HepG2 (cell line): ENCODE results near the gene INHBC. TPM values are rescaled to one million over a fixed set of nuclear protein-coding genes. Genes with fewer than 3 reads are reported as not detected.

Experiments
- AKAP8 ChIP-seq: sonication (generic); formaldehyde crosslinking; IDR thresholded peaks from 2 replicates; pipeline ENCODE4 v1.5.1; 2020; ENCODE audit warnings: mild to moderate bottlenecking, missing genetic modification reagents
- BCL6 ChIP-seq: IDR thresholded peaks from 2 replicates; pipeline ENCODE4 v1.6.1; 2016; ENCODE audit warnings: missing genetic modification reagents, missing compliant biosample characterization
- BORCS8-MEF2B ChIP-seq: sonication (generic); formaldehyde crosslinking; IDR thresholded peaks from 2 replicates; pipeline ENCODE4 v1.8.0; 2022; ENCODE audit warnings: mild to moderate bottlenecking, missing genetic modification reagents
- DPF2 ChIP-seq: sonication (generic); formaldehyde crosslinking; IDR thresholded peaks from 2 replicates; pipeline ENCODE4 v1.4.0; 2020; ENCODE audit warnings: mild to moderate bottlenecking, low read depth, missing genetic modification reagents, borderline replicate concordance
- FOSL2 ChIP-seq: sonication (generic); formaldehyde crosslinking; IDR thresholded peaks from 2 replicates; pipeline ENCODE4 v1.4.0; 2020; ENCODE audit warnings: missing genetic modification reagents
- GATAD2A ChIP-seq: IDR thresholded peaks from 2 replicates; pipeline ENCODE4 v1.6.1; 2016
- GPBP1L1 ChIP-seq: sonication (generic); formaldehyde crosslinking; IDR thresholded peaks from 2 replicates; pipeline ENCODE4 v1.5.0; 2020; ENCODE audit warnings: mild to moderate bottlenecking, missing genetic modification reagents
- HOXA5 ChIP-seq: sonication (generic); formaldehyde crosslinking; IDR thresholded peaks from 2 replicates; pipeline ENCODE4 v1.4.0; 2020; ENCODE audit warnings: missing genetic modification reagents
- IKZF4 ChIP-seq: sonication (generic); formaldehyde crosslinking; IDR thresholded peaks from 2 replicates; pipeline ENCODE4 v1.5.1; 2020; ENCODE audit warnings: borderline replicate concordance, mild to moderate bottlenecking, low read depth, missing genetic modification reagents; ENCODE audit errors: not compliant biosample characterization
- KLF16 ChIP-seq, 2 experiments: sonication (generic) in 1 of 2; formaldehyde crosslinking in 1 of 2; IDR thresholded peaks; 2 replicates each; pipeline versions ENCODE4 v1.6.1 to v1.8.0; 2016 to 2023; ENCODE audit warnings: missing genetic modification reagents in 2 of 2, missing compliant biosample characterization in 1 of 2
- NAIF1 ChIP-seq: sonication (generic); formaldehyde crosslinking; IDR thresholded peaks from 2 replicates; pipeline ENCODE4 v1.5.0; 2020; ENCODE audit warnings: mild to moderate bottlenecking, missing genetic modification reagents, borderline replicate concordance
- NFKB2 ChIP-seq: sonication (generic); formaldehyde crosslinking; IDR thresholded peaks from 2 replicates; pipeline ENCODE4 v1.4.0; 2020; ENCODE audit warnings: missing genetic modification reagents, borderline replicate concordance
- NPAS2 ChIP-seq: sonication (generic); formaldehyde crosslinking; IDR thresholded peaks from 2 replicates; pipeline ENCODE4 v1.8.0; 2022; ENCODE audit warnings: mild to moderate bottlenecking, missing genetic modification reagents, borderline replicate concordance
- NR2F6 ChIP-seq, 2 experiments: IDR thresholded peaks; 2 replicates each; pipeline ENCODE4 v1.6.1; 2016; ENCODE audit warnings: antibody characterized with exemption in 1 of 2, mild to moderate bottlenecking in 1 of 2
- PPARG ChIP-seq: conservative IDR thresholded peaks from 2 replicates; pipeline ENCODE4 v1.6.1; 2016; ENCODE audit warnings: missing biosample characterization, missing genetic modification reagents
- RELA ChIP-seq: sonication (generic); formaldehyde crosslinking; IDR thresholded peaks from 2 replicates; pipeline ENCODE4 v1.4.0; 2020; ENCODE audit warnings: missing genetic modification reagents
- REPIN1 ChIP-seq: sonication (generic); formaldehyde crosslinking; IDR thresholded peaks from 2 replicates; pipeline ENCODE4 v1.8.0; 2022; ENCODE audit warnings: missing genetic modification reagents, low read depth, mild to moderate bottlenecking, borderline replicate concordance
- TARDBP ChIP-seq: sonication (generic); formaldehyde crosslinking; IDR thresholded peaks from 2 replicates; pipeline ENCODE4 v1.8.0; 2022; ENCODE audit warnings: mild to moderate bottlenecking, missing genetic modification reagents
- ZNF224 ChIP-seq: sonication (generic); formaldehyde crosslinking; IDR thresholded peaks from 2 replicates; pipeline ENCODE4 v1.5.0; 2020; ENCODE audit warnings: mild to moderate bottlenecking, missing genetic modification reagents
- ZNF431 ChIP-seq: sonication (generic); formaldehyde crosslinking; IDR thresholded peaks from 2 replicates; pipeline ENCODE4 v1.9.0; 2022; ENCODE audit warnings: missing genetic modification reagents, low read depth, mild to moderate bottlenecking, borderline replicate concordance
- ZNF564 ChIP-seq: sonication (generic); formaldehyde crosslinking; IDR thresholded peaks from 2 replicates; pipeline ENCODE4 v1.8.1; 2023; ENCODE audit warnings: mild to moderate bottlenecking, missing genetic modification reagents
- ZNF577 ChIP-seq: sonication (generic); formaldehyde crosslinking; IDR thresholded peaks from 2 replicates; pipeline ENCODE4 v1.4.0; 2020; ENCODE audit warnings: mild to moderate bottlenecking, low read depth, missing genetic modification reagents, borderline replicate concordance
- ZNF83 ChIP-seq: sonication (generic); formaldehyde crosslinking; IDR thresholded peaks from 2 replicates; pipeline ENCODE4 v1.4.0; 2020; ENCODE audit warnings: missing genetic modification reagents, mild to moderate bottlenecking, borderline replicate concordance
- ZNF850 ChIP-seq: sonication (generic); formaldehyde crosslinking; conservative IDR thresholded peaks from 2 replicates; pipeline ENCODE4 v1.9.0; 2021; ENCODE audit warnings: mild to moderate bottlenecking, missing genetic modification reagents
- ZNF879 ChIP-seq: sonication (generic); formaldehyde crosslinking; IDR thresholded peaks from 2 replicates; pipeline ENCODE4 v1.8.1; 2023; ENCODE audit warnings: missing genetic modification reagents
- polyA plus RNA-seq, 8 experiments: library from polyadenylated mRNA; depleted of rRNA in 3 of 8; stranded (reverse) in 7 of 8; unstranded in 1 of 8; fragments of >200 nt; fragmentation: Illumina TruSeq in 4 of 8; extraction: Trizol in 4 of 8; gene quantifications; 2 replicates each; pipeline versions ENCODE4 v1.2.1 to v1.2.3, GENCODE V29; 2011 to 2016; ENCODE audit warnings: low read depth in 4 of 8, missing spikeins in 1 of 8, mixed read lengths in 1 of 8; ENCODE audit not compliant: insufficient read depth in 1 of 8
- total RNA-seq, 5 experiments: library from RNA; depleted of rRNA; stranded (reverse); fragments of >200 nt; fragmentation: Illumina TruSeq; extraction: Trizol; gene quantifications; 2 replicates each; pipeline ENCODE4 v1.2.3, GENCODE V29; 2016; ENCODE audit warnings: low read depth in 1 of 5
- TF ChIP-seq, protein P1 (sequence below): sonication (generic); formaldehyde crosslinking; IDR thresholded peaks from 2 replicates; pipeline ENCODE4 v1.4.0; 2020; ENCODE audit warnings: missing genetic modification reagents

The INHBC gene
- total and polyA plus RNA-seq, 2 of the 13 experiments (the other 11 are each of a cell fraction or from before 2014, with no cell fraction given) = 1.8 to 13.8 TPM

GRCh38 chr12:57452937-57453509 lies 18.4 kb downstream of the INHBC start (continued):
- no peak for TF ChIP-seq NAIF1 (CRISPR knock-in tag)
- TF ChIP-seq ZNF224 (CRISPR knock-in tag) = no peak
- no peak for TF ChIP-seq ZNF83 (CRISPR knock-in tag)
- TF ChIP-seq BCL6 (CRISPR knock-in tag) = peak; percentile 42; the same call in 1 of the 2 replicates
- TF ChIP-seq ZNF431 (CRISPR knock-in tag) = no peak
- TF ChIP-seq RELA = no peak
- TF ChIP-seq, protein P1, sequence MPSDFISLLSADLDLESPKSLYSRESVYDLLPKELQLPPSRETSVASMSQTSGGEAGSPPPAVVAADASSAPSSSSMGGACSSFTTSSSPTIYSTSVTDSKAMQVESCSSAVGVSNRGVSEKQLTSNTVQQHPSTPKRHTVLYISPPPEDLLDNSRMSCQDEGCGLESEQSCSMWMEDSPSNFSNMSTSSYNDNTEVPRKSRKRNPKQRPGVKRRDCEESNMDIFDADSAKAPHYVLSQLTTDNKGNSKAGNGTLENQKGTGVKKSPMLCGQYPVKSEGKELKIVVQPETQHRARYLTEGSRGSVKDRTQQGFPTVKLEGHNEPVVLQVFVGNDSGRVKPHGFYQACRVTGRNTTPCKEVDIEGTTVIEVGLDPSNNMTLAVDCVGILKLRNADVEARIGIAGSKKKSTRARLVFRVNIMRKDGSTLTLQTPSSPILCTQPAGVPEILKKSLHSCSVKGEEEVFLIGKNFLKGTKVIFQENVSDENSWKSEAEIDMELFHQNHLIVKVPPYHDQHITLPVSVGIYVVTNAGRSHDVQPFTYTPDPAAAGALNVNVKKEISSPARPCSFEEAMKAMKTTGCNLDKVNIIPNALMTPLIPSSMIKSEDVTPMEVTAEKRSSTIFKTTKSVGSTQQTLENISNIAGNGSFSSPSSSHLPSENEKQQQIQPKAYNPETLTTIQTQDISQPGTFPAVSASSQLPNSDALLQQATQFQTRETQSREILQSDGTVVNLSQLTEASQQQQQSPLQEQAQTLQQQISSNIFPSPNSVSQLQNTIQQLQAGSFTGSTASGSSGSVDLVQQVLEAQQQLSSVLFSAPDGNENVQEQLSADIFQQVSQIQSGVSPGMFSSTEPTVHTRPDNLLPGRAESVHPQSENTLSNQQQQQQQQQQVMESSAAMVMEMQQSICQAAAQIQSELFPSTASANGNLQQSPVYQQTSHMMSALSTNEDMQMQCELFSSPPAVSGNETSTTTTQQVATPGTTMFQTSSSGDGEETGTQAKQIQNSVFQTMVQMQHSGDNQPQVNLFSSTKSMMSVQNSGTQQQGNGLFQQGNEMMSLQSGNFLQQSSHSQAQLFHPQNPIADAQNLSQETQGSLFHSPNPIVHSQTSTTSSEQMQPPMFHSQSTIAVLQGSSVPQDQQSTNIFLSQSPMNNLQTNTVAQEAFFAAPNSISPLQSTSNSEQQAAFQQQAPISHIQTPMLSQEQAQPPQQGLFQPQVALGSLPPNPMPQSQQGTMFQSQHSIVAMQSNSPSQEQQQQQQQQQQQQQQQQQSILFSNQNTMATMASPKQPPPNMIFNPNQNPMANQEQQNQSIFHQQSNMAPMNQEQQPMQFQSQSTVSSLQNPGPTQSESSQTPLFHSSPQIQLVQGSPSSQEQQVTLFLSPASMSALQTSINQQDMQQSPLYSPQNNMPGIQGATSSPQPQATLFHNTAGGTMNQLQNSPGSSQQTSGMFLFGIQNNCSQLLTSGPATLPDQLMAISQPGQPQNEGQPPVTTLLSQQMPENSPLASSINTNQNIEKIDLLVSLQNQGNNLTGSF = no peak
- TF ChIP-seq IKZF4 (CRISPR knock-in tag) = no peak
- TF ChIP-seq NPAS2 (CRISPR knock-in tag) = no peak
- TF ChIP-seq KLF16 (CRISPR knock-in tag; IDR thresholded peaks at IDR 0.05) = no peak
- TF ChIP-seq HOXA5 (CRISPR knock-in tag) = no peak
- TF ChIP-seq ZNF564 = no peak
- TF ChIP-seq GPBP1L1 (CRISPR knock-in tag) = no peak
- TF ChIP-seq ZNF577 (CRISPR knock-in tag) = no peak
- no peak for TF ChIP-seq PPARG
- TF ChIP-seq ZNF850 (CRISPR knock-in tag) = no peak
- TF ChIP-seq NR2F6 (IDR thresholded peaks at IDR 0.05) = no peak
- TF ChIP-seq NR2F6 (CRISPR knock-in tag; IDR thresholded peaks at IDR 0.05) = 0 out of 2 replicates have a peak, but pooled peaks have one; percentile 29
- 0 out of 2 replicates have a peak, but pooled peaks have one; percentile 11 for TF ChIP-seq FOSL2
- TF ChIP-seq DPF2 (CRISPR knock-in tag) = no peak
- TF ChIP-seq AKAP8 (CRISPR knock-in tag) = no peak
- TF ChIP-seq NFKB2 (CRISPR knock-in tag) = no peak
- no peak for TF ChIP-seq BORCS8-MEF2B
- no peak for TF ChIP-seq REPIN1 (CRISPR knock-in tag)
- 0 out of 2 replicates have a peak, but pooled peaks have one; percentile 20 for TF ChIP-seq GATAD2A
- no peak for TF ChIP-seq ZNF879 (CRISPR knock-in tag)
- TF ChIP-seq TARDBP (CRISPR knock-in tag) = no peak
